Fibroblast of the aortic adventitia (primary cell): ENCODE data around the gene WDR43. TPM values are rescaled to one million over a fixed set of nuclear protein-coding genes. Genes with fewer than 3 reads are reported as not detected.

ENCODE experiments used
- DNase-seq: peaks from one replicate; pipeline ENCODE4 v3.0.0-alpha.2; 2010; ENCODE audit warnings: low read depth
- H3K4me3 ChIP-seq: 2 replicates; pipeline ENCODE4 v1.5.1; 2011; ENCODE audit warnings: low read depth, mild to moderate bottlenecking, control low read depth, low read length, moderate library complexity
- CTCF ChIP-seq: IDR thresholded peaks from 2 replicates; pipeline ENCODE4 v1.5.1; 2011; ENCODE audit warnings: mild to moderate bottlenecking, low read length, control low read depth, inconsistent platforms; ENCODE audit not compliant: insufficient read depth
- total RNA-seq: library from RNA; depleted of rRNA; stranded (reverse); fragments of >200 nt; gene quantifications from 2 replicates; pipeline ENCODE4 v1.2.3, GENCODE V29; 2012; ENCODE audit warnings: low replicate concordance

WDR43 gene
- total RNA-seq, 1 donor: 80.2 TPM

- peak within 1 kb of the TSS; percentile 93 for H3K4me3 ChIP-seq
- TF ChIP-seq CTCF: no peak
- peak; percentile 95 for DNase-seq
These were observed 24.1 kb upstream of the WDR43 start, which contains the start of gene TRMT61B for GRCh38 chr2:28870146-28870891. TSS of gene TRMT61B (minus strand) at chr2:28870309. CDS start at chr2:28870277, 32 bp downstream.

DNA sequence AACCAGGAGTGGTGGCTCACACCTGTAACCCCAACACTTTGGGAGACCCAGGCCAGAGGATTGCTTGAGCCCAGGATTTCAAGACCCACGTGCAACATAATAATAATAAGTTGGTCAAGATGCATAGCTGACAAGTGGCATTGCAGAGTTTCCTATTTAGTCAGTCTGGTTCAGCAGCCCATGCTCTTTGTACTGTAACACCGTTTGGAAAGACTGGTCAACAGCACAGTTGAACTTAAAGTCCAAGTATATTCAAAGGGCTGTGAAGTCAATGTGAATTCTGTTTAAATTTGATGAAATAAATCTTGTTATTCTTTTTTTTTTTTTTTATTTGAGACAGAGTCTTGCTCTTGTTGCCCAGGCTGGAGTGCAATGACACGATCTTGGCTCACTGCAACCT is 22.8 kb upstream of the WDR43 start:
- TF ChIP-seq CTCF: no peak
- DNase-seq: no peak
- no peak overlapping the region for H3K4me3 ChIP-seq

GRCh38 chr2:28880193-28880592 is 14.3 kb upstream of the WDR43 start:
- TF ChIP-seq CTCF: no peak
- H3K4me3 ChIP-seq: no peak overlapping the region
- DNase-seq: no peak

- no peak overlapping the region for H3K4me3 ChIP-seq
- DNase-seq: no peak
- TF ChIP-seq CTCF: no peak
These were observed 979 bp upstream of the WDR43 start for GRCh38 chr2:28893488-28893887.

DNA sequence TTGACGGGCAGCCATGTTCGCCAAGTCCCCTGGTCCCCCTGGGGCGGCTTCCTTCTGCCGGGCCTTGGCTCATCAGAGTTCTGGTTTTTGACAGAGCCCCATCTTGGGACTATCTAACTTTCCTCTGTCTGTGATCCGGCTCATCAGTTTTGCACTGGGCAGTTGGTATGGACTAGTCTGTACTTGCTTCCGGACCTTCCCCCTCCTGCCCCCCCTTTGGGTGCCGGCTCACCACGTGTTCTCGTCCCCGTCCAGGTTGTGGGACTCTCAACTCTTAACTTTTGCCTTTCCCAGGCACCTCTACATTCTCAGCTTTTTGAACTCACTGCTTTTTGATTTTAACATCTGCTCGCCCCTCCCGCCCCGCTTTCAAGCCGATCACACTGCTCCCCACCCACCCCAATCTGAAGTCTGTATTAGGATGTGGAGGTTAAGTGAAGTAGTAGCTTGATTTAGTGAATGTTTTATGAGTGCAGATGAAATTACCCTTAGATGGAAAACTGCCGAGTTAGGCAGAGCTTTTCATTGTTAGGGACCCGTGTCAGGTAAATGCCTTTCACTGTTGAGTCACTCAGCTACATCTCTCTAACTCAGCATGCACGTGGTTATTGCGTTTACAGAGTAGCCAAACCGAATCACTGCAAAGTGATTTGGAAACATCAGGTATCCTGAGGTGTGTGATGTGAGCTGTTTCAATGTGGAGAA is 874 bp downstream of the WDR43 start:
- TF ChIP-seq CTCF: no peak
- peak overlapping the region; percentile 100 for H3K4me3 ChIP-seq
- peak; percentile 28 for DNase-seq

DNA sequence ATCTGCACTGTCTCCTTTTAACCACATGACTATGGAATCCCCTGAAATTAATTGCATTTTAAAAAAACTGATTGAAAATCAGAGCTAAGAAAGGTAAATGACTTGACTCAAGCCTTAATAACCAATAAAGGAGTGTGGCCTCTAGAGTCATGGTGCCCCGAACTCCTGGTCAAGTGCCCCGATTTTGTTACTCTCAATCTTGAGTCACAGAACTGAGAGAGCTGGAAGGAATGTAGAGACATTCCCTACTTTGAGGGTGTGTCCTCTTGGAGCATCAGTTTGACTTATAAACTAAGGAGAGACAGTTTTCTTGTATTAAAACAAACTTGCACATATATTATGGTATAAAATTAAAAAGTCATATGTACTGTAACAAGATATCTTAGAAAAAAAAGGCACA is 2.4 kb downstream of the WDR43 start:
- H3K4me3 ChIP-seq: peak overlapping the region; percentile 20
- DNase-seq: peak; percentile 54
- no peak for TF ChIP-seq CTCF
